Measurements from ENCODE around the gene PTPRM. TPM values are rescaled to one million over a fixed set of nuclear protein-coding genes. Genes with fewer than 3 reads are reported as not detected.

The PTPRM gene
- total RNA-seq, 1 experiment from 2014 or later, result 11.1 TPM

GRCh38 chr18:8005870-8006569 lies 438.9 kb downstream of the PTPRM start:
- CTCF ChIA-PET, result interaction anchor here (0.6 to 1.3 kb wide), 2 partner anchors 383 to 626 kb away, joined by 3 read pairs; no protein-coding TSS in a partner anchor
- no peaks in the 10 kb centered on the region for H3K27me3 Mint-ChIP-seq (ENCODE audit: low read depth)
- ATAC-seq, result peak; percentile 51
- H3K36me3 Mint-ChIP-seq, result no peaks in the 10 kb centered on the region
- no peak for TF ChIP-seq STAT6 (CRISPR knock-in tag; conservative IDR thresholded peaks at IDR 0.05; ENCODE audit: low read depth)
- POLR2A ChIA-PET, result no interaction called here
- no peak overlapping the region for H3K4me3 Mint-ChIP-seq
- peaks cover 54% of the 10 kb centered on the region for H3K4me1 Mint-ChIP-seq
- H3K9me3 Mint-ChIP-seq, result no peaks in the 10 kb centered on the region
- no peak for DNase-seq (ENCODE audit: low spot score)
- H3K27ac Mint-ChIP-seq, result no peak overlapping the region; the same call in 1 of the 2 replicates

GRCh38 chr18:8006979-8007378 lies 439.9 kb downstream of the PTPRM start:
- ATAC-seq (no peak), DNase-seq (ENCODE audit: low spot score) (no peak)
- Mint-ChIP-seq H3K4me3 (no peak overlapping the region), H3K9me3 (no peaks in the 10 kb centered on the region), H3K36me3 (no peaks in the 10 kb centered on the region), H3K4me1 (peaks cover 54% of the 10 kb centered on the region), H3K27ac (no peak overlapping the region), H3K27me3 (ENCODE audit: low read depth) (no peaks in the 10 kb centered on the region)
- ChIA-PET POLR2A (no interaction called here), CTCF (no interaction called here)
- TF ChIP-seq CDX4 (CRISPR knock-in tag; IDR thresholded peaks at IDR 0.05; ENCODE audit: borderline replicate concordance), result no peak
- TF ChIP-seq CBFB (CRISPR knock-in tag; IDR thresholded peaks at IDR 0.05; ENCODE audit: low read depth), result no peak
- TF ChIP-seq MXD4 (CRISPR knock-in tag; IDR thresholded peaks at IDR 0.05; ENCODE audit: borderline replicate concordance), result no peak
- no peak for TF ChIP-seq JUN (CRISPR knock-in tag; IDR thresholded peaks at IDR 0.05)
- TF ChIP-seq ZNF281 (CRISPR knock-in tag; IDR thresholded peaks at IDR 0.05), result no peak
- no peak for TF ChIP-seq GTF2I (CRISPR knock-in tag; conservative IDR thresholded peaks at IDR 0.05)
- TF ChIP-seq, protein P1, sequence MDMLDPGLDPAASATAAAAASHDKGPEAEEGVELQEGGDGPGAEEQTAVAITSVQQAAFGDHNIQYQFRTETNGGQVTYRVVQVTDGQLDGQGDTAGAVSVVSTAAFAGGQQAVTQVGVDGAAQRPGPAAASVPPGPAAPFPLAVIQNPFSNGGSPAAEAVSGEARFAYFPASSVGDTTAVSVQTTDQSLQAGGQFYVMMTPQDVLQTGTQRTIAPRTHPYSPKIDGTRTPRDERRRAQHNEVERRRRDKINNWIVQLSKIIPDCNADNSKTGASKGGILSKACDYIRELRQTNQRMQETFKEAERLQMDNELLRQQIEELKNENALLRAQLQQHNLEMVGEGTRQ (CRISPR knock-in tag; IDR thresholded peaks at IDR 0.05), result no peak
- no peak for TF ChIP-seq ATF6 (CRISPR knock-in tag; IDR thresholded peaks at IDR 0.05)
- no peak for TF ChIP-seq CREM (CRISPR knock-in tag; IDR thresholded peaks at IDR 0.05)
- TF ChIP-seq NFATC4 (CRISPR knock-in tag; IDR thresholded peaks at IDR 0.05), result no peak
- TF ChIP-seq ZNF317 (CRISPR knock-in tag; IDR thresholded peaks at IDR 0.05; ENCODE audit: borderline replicate concordance, low read depth), result no peak
- no peak for TF ChIP-seq STAT6 (CRISPR knock-in tag; conservative IDR thresholded peaks at IDR 0.05; ENCODE audit: low read depth)
- TF ChIP-seq ZNF219 (CRISPR knock-in tag; IDR thresholded peaks at IDR 0.05; ENCODE audit: borderline replicate concordance), result no peak
- no peak for TF ChIP-seq IRF2 (CRISPR knock-in tag; IDR thresholded peaks at IDR 0.05; ENCODE audit: borderline replicate concordance, low read depth)
- TF ChIP-seq HMGXB4 (CRISPR knock-in tag; IDR thresholded peaks at IDR 0.05), result no peak
- TF ChIP-seq ERG (CRISPR knock-in tag; IDR thresholded peaks at IDR 0.05), result no peak
